ENCODE measurements around the gene FBXO24.
"Not testable (repeated sequence)": the region's sequence is repeated elsewhere in the genome, so short reads cannot be mapped to it uniquely, and the experiment has no call there.

The FBXO24 gene

GRCh38 chr7:100561491-100562194, 24.5 kb upstream of the FBXO24 start:
- DNase-seq, result no peak

GRCh38 chr7:100562195-100563099, 23.7 kb upstream of the FBXO24 start:
- DNase-seq, result no peak

GRCh38 chr7:100563100-100563564, 23.0 kb upstream of the FBXO24 start:
- DNase-seq, result no peak

- peak; percentile 74 to 92 (median 84) for DNase-seq
Observed at GRCh38 chr7:100563809-100564400, 22.2 kb upstream of the FBXO24 start.

GRCh38 chr7:100564405-100564804, 21.7 kb upstream of the FBXO24 start:
- not testable (repeated sequence) for DNase-seq

GRCh38 chr7:100565133-100565571, 21.0 kb upstream of the FBXO24 start:
- DNase-seq, result no peak

GRCh38 chr7:100566018-100566531, 20.1 kb upstream of the FBXO24 start:
- DNase-seq, result no peak

- peak in 1 of 4 experiments; percentile 24 for DNase-seq
Observed at GRCh38 chr7:100567031-100567730, 18.9 kb upstream of the FBXO24 start.

GRCh38 chr7:100567751-100568175, 18.4 kb upstream of the FBXO24 start:
- DNase-seq, result no peak

- no peak for DNase-seq
Observed at GRCh38 chr7:100568176-100568895, 17.8 kb upstream of the FBXO24 start.

- DNase-seq, result peak; percentile 60 to 78 (median 70)
Observed at GRCh38 chr7:100568896-100569844, 17.0 kb upstream of the FBXO24 start.

- DNase-seq, result no peak
Observed at GRCh38 chr7:100570954-100571828, 14.9 kb upstream of the FBXO24 start.

- DNase-seq, result no peak
Observed at GRCh38 chr7:100571829-100572116, 14.4 kb upstream of the FBXO24 start.

GRCh38 chr7:100572281-100572948, 13.7 kb upstream of the FBXO24 start:
- DNase-seq, result no peak

GRCh38 chr7:100572949-100573675, 13.0 kb upstream of the FBXO24 start:
- DNase-seq, result no peak

- DNase-seq, result no peak
Observed at GRCh38 chr7:100573691-100574361, 12.3 kb upstream of the FBXO24 start, which contains the start of gene SAP25. Gene SAP25, minus strand, starts transcription at chr7:100573900. Its CDS starts 158 bp downstream, at chr7:100573742.
